HCT116 (cell line): Measurements from ENCODE around the gene PAX8.

Experiments used
- CEBPB ChIP-seq: IDR thresholded peaks from 2 replicates; pipeline ENCODE4 v1.6.1; 2012; ENCODE audit warnings: low read depth
- EGR1 ChIP-seq: IDR thresholded peaks from 2 replicates; pipeline ENCODE4 v1.6.1; 2012; ENCODE audit warnings: low read depth
- ELF1 ChIP-seq: IDR thresholded peaks from 2 replicates; pipeline ENCODE4 v1.6.1; 2012; ENCODE audit warnings: low read depth, borderline replicate concordance
- FOSL1 ChIP-seq: IDR thresholded peaks from 2 replicates; pipeline ENCODE4 v1.6.1; 2012; ENCODE audit warnings: low read depth
- JUND ChIP-seq: IDR thresholded peaks from 2 replicates; pipeline ENCODE4 v1.6.1; 2012
- POLR2A ChIP-seq: IDR thresholded peaks from 2 replicates; pipeline ENCODE4 v1.7.0; 2011; ENCODE audit warnings: borderline replicate concordance; ENCODE audit not compliant: insufficient read depth, insufficient read length; ENCODE audit errors: extremely low read depth
- POLR2AphosphoS5 ChIP-seq: IDR thresholded peaks from 2 replicates; pipeline ENCODE4 v1.6.1; 2011; ENCODE audit warnings: mild to moderate bottlenecking, low read depth, low read length, moderate library complexity
- ZBTB33 ChIP-seq: IDR thresholded peaks from 2 replicates; pipeline ENCODE4 v1.6.1; 2011; ENCODE audit warnings: mild to moderate bottlenecking, low read length, moderate library complexity; ENCODE audit not compliant: insufficient replicate concordance; ENCODE audit errors: extremely low read depth
- ZFX ChIP-seq: fragments of 450-650 bp; IDR thresholded peaks from 2 replicates; pipeline ENCODE4 v1.6.1; 2017
- ZNF274 ChIP-seq: fragments of 200-500 bp; sonication (Bioruptor generic); IDR thresholded peaks from 2 replicates; pipeline ENCODE4 v1.6.1; 2014; ENCODE audit warnings: mild to moderate bottlenecking, low read depth, low read length, inconsistent platforms
- TF ChIP-seq, protein P1 (sequence below): IDR thresholded peaks from 2 replicates; pipeline ENCODE4 v1.6.1; 2012; ENCODE audit warnings: low read depth
- TF ChIP-seq, protein P2 (sequence below), 3 experiments: fragments of 200-600 bp in 1 of 3; sonication (generic) in 1 of 3; IDR thresholded peaks in 2 of 3; conservative IDR thresholded peaks in 1 of 3; 2 replicates each; pipeline ENCODE4 v1.5.1; 2012 to 2017; ENCODE audit warnings: low read depth in 2 of 3, low read length in 2 of 3, antibody characterized with exemption in 1 of 3, borderline replicate concordance in 1 of 3, control low read depth in 1 of 3, mild to moderate bottlenecking in 1 of 3, mixed read lengths in 1 of 3, mixed run types in 1 of 3, moderate library complexity in 1 of 3; ENCODE audit not compliant: insufficient read depth in 1 of 3

DNA sequence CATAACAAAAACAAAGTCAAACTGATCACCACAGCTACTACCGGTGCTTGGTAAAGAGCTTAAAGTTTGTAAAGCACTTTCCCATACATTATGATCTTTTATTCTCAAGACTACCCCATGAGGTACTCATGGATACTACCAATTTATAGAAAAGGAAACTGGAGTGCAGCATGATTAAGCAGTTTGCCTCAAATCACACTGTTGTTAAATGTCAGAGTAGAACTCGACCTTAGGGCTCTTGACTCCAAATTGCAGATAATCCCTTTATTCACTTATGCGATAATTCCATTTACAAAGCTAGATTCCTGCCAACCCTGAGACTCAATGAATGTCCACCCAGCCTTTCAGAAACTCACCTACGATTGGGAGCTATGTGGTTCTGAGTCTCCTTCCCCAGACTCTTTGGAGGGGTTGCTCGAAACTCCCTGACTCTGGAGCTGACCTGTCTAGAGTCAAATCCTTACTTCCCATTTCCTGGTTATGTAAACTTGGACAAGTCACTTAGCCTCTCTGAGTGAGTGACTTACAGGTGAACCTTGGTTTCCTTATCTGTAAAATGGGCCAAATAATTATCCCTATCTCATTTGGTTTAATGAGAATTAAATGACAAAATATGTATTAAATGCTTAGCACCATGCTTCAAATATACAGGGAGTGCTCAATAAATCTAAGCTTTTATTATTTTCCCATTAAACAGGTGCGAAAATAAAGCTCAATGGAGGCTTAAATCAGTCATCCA lies 57.6 kb downstream of the PAX8 start:
- TF ChIP-seq, protein P1, sequence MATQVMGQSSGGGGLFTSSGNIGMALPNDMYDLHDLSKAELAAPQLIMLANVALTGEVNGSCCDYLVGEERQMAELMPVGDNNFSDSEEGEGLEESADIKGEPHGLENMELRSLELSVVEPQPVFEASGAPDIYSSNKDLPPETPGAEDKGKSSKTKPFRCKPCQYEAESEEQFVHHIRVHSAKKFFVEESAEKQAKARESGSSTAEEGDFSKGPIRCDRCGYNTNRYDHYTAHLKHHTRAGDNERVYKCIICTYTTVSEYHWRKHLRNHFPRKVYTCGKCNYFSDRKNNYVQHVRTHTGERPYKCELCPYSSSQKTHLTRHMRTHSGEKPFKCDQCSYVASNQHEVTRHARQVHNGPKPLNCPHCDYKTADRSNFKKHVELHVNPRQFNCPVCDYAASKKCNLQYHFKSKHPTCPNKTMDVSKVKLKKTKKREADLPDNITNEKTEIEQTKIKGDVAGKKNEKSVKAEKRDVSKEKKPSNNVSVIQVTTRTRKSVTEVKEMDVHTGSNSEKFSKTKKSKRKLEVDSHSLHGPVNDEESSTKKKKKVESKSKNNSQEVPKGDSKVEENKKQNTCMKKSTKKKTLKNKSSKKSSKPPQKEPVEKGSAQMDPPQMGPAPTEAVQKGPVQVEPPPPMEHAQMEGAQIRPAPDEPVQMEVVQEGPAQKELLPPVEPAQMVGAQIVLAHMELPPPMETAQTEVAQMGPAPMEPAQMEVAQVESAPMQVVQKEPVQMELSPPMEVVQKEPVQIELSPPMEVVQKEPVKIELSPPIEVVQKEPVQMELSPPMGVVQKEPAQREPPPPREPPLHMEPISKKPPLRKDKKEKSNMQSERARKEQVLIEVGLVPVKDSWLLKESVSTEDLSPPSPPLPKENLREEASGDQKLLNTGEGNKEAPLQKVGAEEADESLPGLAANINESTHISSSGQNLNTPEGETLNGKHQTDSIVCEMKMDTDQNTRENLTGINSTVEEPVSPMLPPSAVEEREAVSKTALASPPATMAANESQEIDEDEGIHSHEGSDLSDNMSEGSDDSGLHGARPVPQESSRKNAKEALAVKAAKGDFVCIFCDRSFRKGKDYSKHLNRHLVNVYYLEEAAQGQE: no peak
- TF ChIP-seq FOSL1 (no peak), POLR2AphosphoS5 (no peak), POLR2A (no peak), ZFX (no peak), ZNF274 (no peak), JUND (no peak), CEBPB (no peak), ZBTB33 (no peak), ELF1 (no peak), EGR1 (no peak)
- TF ChIP-seq, protein P2, sequence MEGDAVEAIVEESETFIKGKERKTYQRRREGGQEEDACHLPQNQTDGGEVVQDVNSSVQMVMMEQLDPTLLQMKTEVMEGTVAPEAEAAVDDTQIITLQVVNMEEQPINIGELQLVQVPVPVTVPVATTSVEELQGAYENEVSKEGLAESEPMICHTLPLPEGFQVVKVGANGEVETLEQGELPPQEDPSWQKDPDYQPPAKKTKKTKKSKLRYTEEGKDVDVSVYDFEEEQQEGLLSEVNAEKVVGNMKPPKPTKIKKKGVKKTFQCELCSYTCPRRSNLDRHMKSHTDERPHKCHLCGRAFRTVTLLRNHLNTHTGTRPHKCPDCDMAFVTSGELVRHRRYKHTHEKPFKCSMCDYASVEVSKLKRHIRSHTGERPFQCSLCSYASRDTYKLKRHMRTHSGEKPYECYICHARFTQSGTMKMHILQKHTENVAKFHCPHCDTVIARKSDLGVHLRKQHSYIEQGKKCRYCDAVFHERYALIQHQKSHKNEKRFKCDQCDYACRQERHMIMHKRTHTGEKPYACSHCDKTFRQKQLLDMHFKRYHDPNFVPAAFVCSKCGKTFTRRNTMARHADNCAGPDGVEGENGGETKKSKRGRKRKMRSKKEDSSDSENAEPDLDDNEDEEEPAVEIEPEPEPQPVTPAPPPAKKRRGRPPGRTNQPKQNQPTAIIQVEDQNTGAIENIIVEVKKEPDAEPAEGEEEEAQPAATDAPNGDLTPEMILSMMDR (IDR thresholded peaks at IDR 0.05 in 2 of 3, conservative IDR thresholded peaks at IDR 0.05 in 1 of 3; ENCODE audit: borderline replicate concordance in 1 of 3, insufficient read depth in 1 of 3, low read depth in 2 of 3, low read length in 2 of 3): no peak
